Loucy (cell line): ENCODE results near the gene ANXA11.
A peak's percentile ranks its signal among the peaks of the same experiment; 100 is the strongest.

Experiments used
- H2AFZ ChIP-seq: fragments of 200-600 bp; sonication (generic); 2 replicates; pipeline ENCODE4 v1.6.0; 2016; ENCODE audit warnings: antibody characterized with exemption, mild to moderate bottlenecking, low read length, moderate library complexity
- H3F3A ChIP-seq: fragments of 200-600 bp; 2 replicates; pipeline ENCODE4 v1.6.0; 2016; ENCODE audit warnings: antibody characterized with exemption, low read depth, mild to moderate bottlenecking
- H3K27me3 ChIP-seq: fragments of 200-600 bp; sonication (generic); 2 replicates; pipeline ENCODE4 v1.6.1; 2014; ENCODE audit warnings: low read length, mild to moderate bottlenecking; ENCODE audit not compliant: insufficient read depth, poor library complexity, severe bottlenecking
- H3K36me3 ChIP-seq: fragments of 200-600 bp; sonication (generic); 2 replicates; pipeline ENCODE4 v1.6.1; 2016; ENCODE audit warnings: low read length; ENCODE audit not compliant: insufficient read depth
- H3K4me1 ChIP-seq: fragments of 200-600 bp; sonication (generic); 2 replicates; pipeline ENCODE4 v1.5.1; 2014; ENCODE audit warnings: low read length, mild to moderate bottlenecking; ENCODE audit not compliant: insufficient read depth, poor library complexity, severe bottlenecking
- H3K4me2 ChIP-seq: fragments of 200-600 bp; sonication (generic); 2 replicates; pipeline ENCODE4 v1.6.0; 2014; ENCODE audit warnings: antibody characterized with exemption, low read length, low read depth, mild to moderate bottlenecking; ENCODE audit not compliant: poor library complexity, severe bottlenecking
- H3K4me3 ChIP-seq: fragments of 200-600 bp; sonication (generic); 2 replicates; pipeline ENCODE4 v1.5.1; 2014; ENCODE audit warnings: low read length, mild to moderate bottlenecking, mixed read lengths; ENCODE audit not compliant: poor library complexity, severe bottlenecking
- H3K79me2 ChIP-seq: fragments of 200-600 bp; sonication (generic); 2 replicates; pipeline ENCODE4 v1.6.1; 2014; ENCODE audit warnings: low read length; ENCODE audit not compliant: insufficient read depth
- H3K9ac ChIP-seq: fragments of 200-600 bp; sonication (generic); 2 replicates; pipeline ENCODE4 v1.6.0; 2014; ENCODE audit warnings: mild to moderate bottlenecking, low read depth, low read length, moderate library complexity; ENCODE audit not compliant: poor library complexity, severe bottlenecking
- H3K9me2 ChIP-seq: fragments of 200-600 bp; sonication (generic); replicated peaks from 2 replicates; pipeline ENCODE4 v1.6.1; 2016; ENCODE audit warnings: low read depth, low read length, mixed read lengths
- H3K9me3 ChIP-seq: fragments of 200-600 bp; sonication (generic); 2 replicates; pipeline ENCODE4 v1.6.1; 2014; ENCODE audit warnings: mild to moderate bottlenecking, antibody characterized with exemption, low read length, low read depth; ENCODE audit not compliant: insufficient read depth
- H4K20me1 ChIP-seq: fragments of 200-600 bp; sonication (generic); 2 replicates; pipeline ENCODE4 v1.6.0; 2014; ENCODE audit warnings: antibody characterized with exemption, low read length, mild to moderate bottlenecking; ENCODE audit not compliant: insufficient read depth, poor library complexity, severe bottlenecking
- EZH2phosphoT487 ChIP-seq: fragments of 200-600 bp; IDR thresholded peaks from 2 replicates; pipeline ENCODE4 v1.6.1; 2018; ENCODE audit warnings: antibody characterized with exemption, mild to moderate bottlenecking, moderate library complexity, borderline replicate concordance
- TF ChIP-seq, protein P1 (sequence below): fragments of 200-600 bp; sonication (generic); conservative IDR thresholded peaks from 2 replicates; pipeline ENCODE4 v1.5.1; 2014; ENCODE audit warnings: mild to moderate bottlenecking, antibody characterized with exemption, low read length

The ANXA11 gene

DNA sequence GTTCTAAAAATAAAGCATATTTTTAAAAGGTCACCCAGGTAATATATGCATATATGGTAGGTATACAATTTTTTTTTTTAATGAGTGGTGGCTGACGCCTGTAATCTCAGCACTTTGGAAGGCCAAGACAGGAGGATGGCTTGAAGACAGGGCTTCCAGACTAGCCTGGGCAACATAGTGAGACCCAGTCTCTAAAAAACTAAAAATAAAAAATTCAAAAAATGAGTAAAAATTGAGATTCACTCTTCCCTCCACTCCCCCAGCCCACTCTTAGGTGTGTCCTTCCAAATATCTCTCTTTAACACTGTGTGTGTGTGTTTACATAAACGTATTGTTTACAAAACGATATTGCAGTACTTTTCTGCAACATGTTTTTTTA lies 929 bp upstream of the ANXA11 start:
- peaks cover 29% of the 10 kb centered on the region for H4K20me1 ChIP-seq
- no peaks in the 10 kb centered on the region for H3F3A ChIP-seq
- H3K4me3 ChIP-seq: peak overlapping the region; percentile 90
- H3K9me3 ChIP-seq: no peaks in the 10 kb centered on the region
- peak overlapping the region; percentile 86 for H3K9ac ChIP-seq
- H3K4me1 ChIP-seq: peaks cover 25% of the 10 kb centered on the region
- 0 out of 2 replicates have a peak overlapping the region, but pooled peaks have one; percentile 89 for H2AFZ ChIP-seq
- H3K36me3 ChIP-seq: no peaks in the 10 kb centered on the region
- TF ChIP-seq EZH2phosphoT487: no peak
- TF ChIP-seq, protein P1, sequence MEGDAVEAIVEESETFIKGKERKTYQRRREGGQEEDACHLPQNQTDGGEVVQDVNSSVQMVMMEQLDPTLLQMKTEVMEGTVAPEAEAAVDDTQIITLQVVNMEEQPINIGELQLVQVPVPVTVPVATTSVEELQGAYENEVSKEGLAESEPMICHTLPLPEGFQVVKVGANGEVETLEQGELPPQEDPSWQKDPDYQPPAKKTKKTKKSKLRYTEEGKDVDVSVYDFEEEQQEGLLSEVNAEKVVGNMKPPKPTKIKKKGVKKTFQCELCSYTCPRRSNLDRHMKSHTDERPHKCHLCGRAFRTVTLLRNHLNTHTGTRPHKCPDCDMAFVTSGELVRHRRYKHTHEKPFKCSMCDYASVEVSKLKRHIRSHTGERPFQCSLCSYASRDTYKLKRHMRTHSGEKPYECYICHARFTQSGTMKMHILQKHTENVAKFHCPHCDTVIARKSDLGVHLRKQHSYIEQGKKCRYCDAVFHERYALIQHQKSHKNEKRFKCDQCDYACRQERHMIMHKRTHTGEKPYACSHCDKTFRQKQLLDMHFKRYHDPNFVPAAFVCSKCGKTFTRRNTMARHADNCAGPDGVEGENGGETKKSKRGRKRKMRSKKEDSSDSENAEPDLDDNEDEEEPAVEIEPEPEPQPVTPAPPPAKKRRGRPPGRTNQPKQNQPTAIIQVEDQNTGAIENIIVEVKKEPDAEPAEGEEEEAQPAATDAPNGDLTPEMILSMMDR: no peak
- H3K4me2 ChIP-seq: peak overlapping the region; percentile 89
- H3K79me2 ChIP-seq: peaks cover 46% of the 10 kb centered on the region
- no peaks in the 10 kb centered on the region for H3K27me3 ChIP-seq
- H3K9me2 ChIP-seq: no peaks in the 10 kb centered on the region

DNA sequence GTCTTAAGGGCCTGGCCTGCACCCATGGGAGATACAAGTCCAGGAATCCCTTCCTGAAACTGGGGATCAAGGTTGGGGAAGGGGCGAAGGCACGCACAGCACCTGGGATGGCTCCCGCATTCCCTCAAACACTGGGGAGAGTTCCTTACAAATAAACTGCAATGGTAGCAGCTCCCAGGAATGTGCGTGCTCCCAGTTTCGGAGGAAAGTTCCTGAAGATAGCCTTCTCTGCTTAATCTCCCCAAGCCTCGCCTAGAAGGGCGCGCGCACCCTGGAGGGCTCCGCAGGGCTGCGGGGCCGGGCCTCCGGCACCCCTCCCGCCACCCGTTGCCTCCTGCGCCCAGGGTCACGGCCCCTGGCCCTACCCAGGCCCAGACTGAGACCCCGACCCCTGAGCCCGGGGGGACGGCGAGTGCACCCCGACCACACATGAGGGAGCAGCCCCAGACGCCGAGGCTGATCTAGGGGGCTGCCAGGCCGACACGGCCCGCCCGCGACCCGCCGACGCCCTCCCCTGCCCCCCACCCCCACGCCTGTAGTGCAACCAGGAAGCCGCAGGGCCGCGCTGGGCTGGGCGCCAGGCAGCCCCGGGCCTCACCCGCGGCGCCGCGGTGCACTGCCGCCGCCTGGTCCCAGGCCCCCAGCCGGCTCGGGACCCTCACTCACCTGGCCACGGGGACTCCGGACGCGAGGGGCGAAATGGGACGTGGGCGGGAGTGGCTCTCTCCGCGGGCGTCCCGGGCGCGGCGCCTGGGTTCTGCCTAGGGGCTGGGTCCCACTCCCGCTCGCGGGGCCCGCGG lies 460 bp downstream of the ANXA11 start:
- H3K4me1 ChIP-seq: peaks cover 31% of the 10 kb centered on the region

DNA sequence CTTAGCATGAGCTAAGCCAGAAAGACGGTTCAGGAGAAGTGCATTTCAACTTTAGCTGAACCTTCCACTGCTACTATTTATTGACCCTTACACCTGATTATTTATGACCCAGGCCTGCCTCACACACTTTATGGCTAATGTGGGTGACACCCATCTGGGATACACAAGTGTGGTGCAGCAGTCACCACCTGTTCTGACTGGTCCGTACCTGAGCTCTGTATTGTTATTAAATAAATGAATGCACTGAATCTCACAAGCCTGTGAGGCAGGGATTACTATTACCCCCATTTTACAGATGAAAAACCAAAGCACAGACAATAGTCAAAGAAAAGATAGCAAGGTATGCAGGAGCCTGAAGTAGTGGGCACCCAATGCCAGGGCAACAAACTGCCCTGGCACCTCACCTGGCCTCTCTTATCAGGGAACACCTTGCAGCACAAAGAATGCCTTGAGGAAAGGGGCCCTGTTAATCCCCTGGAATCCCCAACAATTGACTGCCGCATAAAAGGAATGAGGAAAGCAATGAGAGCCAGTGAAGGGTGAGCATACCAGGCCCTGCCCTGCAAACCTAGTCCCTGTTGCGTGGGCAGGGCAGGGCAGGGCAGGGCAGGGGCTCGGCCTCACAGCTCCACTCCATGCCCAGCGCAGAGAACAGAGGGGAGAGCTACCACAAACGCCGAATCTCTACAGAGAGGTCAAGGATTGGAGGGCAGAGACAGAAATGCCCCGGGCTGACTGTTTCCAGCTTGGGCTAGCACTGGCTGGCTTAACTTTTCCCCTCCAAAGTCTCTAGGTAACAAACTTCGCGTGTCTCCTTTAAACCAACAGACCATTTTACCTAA lies 1.3 kb downstream of the ANXA11 start:
- H3K27me3 ChIP-seq: no peaks in the 10 kb centered on the region
- H3K9me3 ChIP-seq: no peaks in the 10 kb centered on the region
- H3K4me3 ChIP-seq: peak overlapping the region; percentile 90
- H3K4me2 ChIP-seq: peak overlapping the region; percentile 89
- TF ChIP-seq, protein P1: no peak
- TF ChIP-seq EZH2phosphoT487: no peak
- no peaks in the 10 kb centered on the region for H3K36me3 ChIP-seq
- H2AFZ ChIP-seq: 0 out of 2 replicates have a peak overlapping the region, but pooled peaks have one; percentile 69
- peaks cover 47% of the 10 kb centered on the region for H4K20me1 ChIP-seq
- peaks cover 68% of the 10 kb centered on the region for H3K79me2 ChIP-seq
- H3K4me1 ChIP-seq: peaks cover 34% of the 10 kb centered on the region
- H3K9ac ChIP-seq: peak overlapping the region; percentile 86
- no peaks in the 10 kb centered on the region for H3K9me2 ChIP-seq
- H3F3A ChIP-seq: no peaks in the 10 kb centered on the region

More for the DNA sequence above, 460 bp downstream of the ANXA11 start:
- peaks cover 60% of the 10 kb centered on the region for H3K79me2 ChIP-seq
- H3K36me3 ChIP-seq: no peaks in the 10 kb centered on the region
- H3K4me2 ChIP-seq: peak overlapping the region; percentile 89
- peak overlapping the region; percentile 90 for H3K4me3 ChIP-seq
- no peaks in the 10 kb centered on the region for H3K9me2 ChIP-seq
- H4K20me1 ChIP-seq: peaks cover 43% of the 10 kb centered on the region
- H3K27me3 ChIP-seq: no peaks in the 10 kb centered on the region
- H3K9me3 ChIP-seq: no peaks in the 10 kb centered on the region
- no peaks in the 10 kb centered on the region for H3F3A ChIP-seq
- H3K9ac ChIP-seq: peak overlapping the region; percentile 86
- TF ChIP-seq EZH2phosphoT487: no peak
- TF ChIP-seq, protein P1: no peak
- H2AFZ ChIP-seq: peak overlapping the region; percentile 69; the same call in 1 of the 2 replicates
